K562 (cell line): ENCODE results near the gene KIF20B. TPM values are rescaled to one million over a fixed set of nuclear protein-coding genes. Genes with fewer than 3 reads are reported as not detected.

Source experiments
- ATAC-seq: fragments of 200-7000 bp; cut with Tn5 transposase; 3 replicates; pipeline ENCODE4 v1.9.1; 2020; ENCODE audit warnings: moderate library complexity
- BruUV-seq: library from RNA; stranded (reverse); fragments of 400-500 nt; replicated peaks from 2 replicates; lab custom pipeline; 2021; lab: Mats Ljungman, UMichigan
- CTCF ChIA-PET: fragments of 300-600 bp; formaldehyde crosslinking; extraction: SDS; loops from one replicate; lab custom pipeline; 2021; ENCODE audit warnings: low intra/inter-chr PET ratio; lab: Yijun Ruan, JAX
- POLR2A ChIA-PET: fragments of 300-600, 350-650 bp; sonication (Branson Sonifier 250); formaldehyde crosslinking; extraction: SDS; loops from one replicate; lab custom pipeline; 2021; ENCODE audit warnings: antibody characterized with exemption, inconsistent platforms; lab: Yijun Ruan, JAX
- DNase-seq, 4 experiments: peaks; one replicate each; pipeline versions ENCODE4 v3.0.0 to v3.0.0-alpha.2; 2011 to 2018; ENCODE audit warnings: low spot score in 3 of 4, mixed read lengths in 3 of 4; ENCODE audit errors: extremely low read depth in 1 of 4
- FAIRE-seq: peaks from 2 replicates; lab custom pipeline; 2011; peaks lifted over from hg19 to GRCh38; lab: Jason Lieb, UNC
- H2AFZ ChIP-seq: 2 replicates; pipeline ENCODE4 v1.6.0; 2011; ENCODE audit warnings: low read depth, low read length, control low read depth, inconsistent platforms
- H3K27ac ChIP-seq: fragments of 200-600 bp; 3 replicates; pipeline ENCODE4 v1.8.0; 2011; ENCODE audit warnings: low read depth, mild to moderate bottlenecking, control low read depth, inconsistent platforms, low read length, moderate library complexity, mixed read lengths; ENCODE audit errors: extremely low read depth
- H3K27me3 ChIP-seq, 2 experiments: fragments of 300-600 bp in 1 of 2; 2 replicates in 1 of 2; 3 replicates in 1 of 2; pipeline versions ENCODE4 v1.6.0 to v1.8.0; 2011; ENCODE audit warnings: inconsistent platforms in 2 of 2, low read length in 2 of 2, mild to moderate bottlenecking in 1 of 2, mixed read lengths in 1 of 2, moderate library complexity in 1 of 2; ENCODE audit not compliant: control insufficient read depth in 2 of 2, insufficient read depth in 2 of 2
- H3K36me3 ChIP-seq: fragments of 300-600 bp; 3 replicates; pipeline ENCODE4 v1.8.0; 2011; ENCODE audit warnings: mild to moderate bottlenecking, low read length, inconsistent platforms; ENCODE audit not compliant: control insufficient read depth, insufficient read depth
- H3K4me1 ChIP-seq, 2 experiments: fragments of 200-600 bp in 1 of 2; replicated peaks in 1 of 2; 2 replicates in 1 of 2; 3 replicates in 1 of 2; pipeline versions ENCODE4 v1.5.1 to v1.8.0; 2011; ENCODE audit warnings: inconsistent platforms in 2 of 2, low read length in 2 of 2, mild to moderate bottlenecking in 1 of 2, mixed read lengths in 1 of 2, moderate library complexity in 1 of 2; ENCODE audit not compliant: control insufficient read depth in 2 of 2, insufficient read depth in 2 of 2
- H3K4me2 ChIP-seq: 2 replicates; pipeline ENCODE4 v1.6.1; 2011; ENCODE audit warnings: low read length, control low read depth, inconsistent platforms, mixed read lengths; ENCODE audit not compliant: insufficient read depth
- H3K4me3 ChIP-seq: fragments of 200-600 bp; sonication (generic), shearing (Covaris generic); 2 replicates; pipeline ENCODE4 v1.5.1; 2016; ENCODE audit warnings: control low read depth, inconsistent platforms
- H3K79me2 ChIP-seq: fragments of 200-600 bp; 3 replicates; pipeline ENCODE4 v1.8.0; 2011; ENCODE audit warnings: low read length, inconsistent platforms; ENCODE audit not compliant: control insufficient read depth, insufficient read depth
- H3K9ac ChIP-seq, 2 experiments: 2 replicates each; pipeline versions ENCODE4 v1.6.0 to v1.6.1; 2011; ENCODE audit warnings: low read depth in 2 of 2, low read length in 2 of 2, control low read depth in 1 of 2, inconsistent platforms in 1 of 2, mild to moderate bottlenecking in 1 of 2, mixed read lengths in 1 of 2; ENCODE audit not compliant: insufficient read depth in 1 of 2
- H3K9me1 ChIP-seq: one replicate; pipeline ENCODE4 v1.6.0; 2011; ENCODE audit warnings: inconsistent platforms, mild to moderate bottlenecking, low read length, moderate library complexity; ENCODE audit not compliant: control insufficient read depth, insufficient read depth
- H3K9me3 ChIP-seq: replicated peaks from 2 replicates; pipeline ENCODE4 v1.5.1; 2011; ENCODE audit warnings: low read depth, low read length, inconsistent platforms; ENCODE audit not compliant: control insufficient read depth, insufficient read depth
- H4K20me1 ChIP-seq: replicated peaks from 2 replicates; pipeline ENCODE4 v1.6.1; 2011; ENCODE audit warnings: low read length, inconsistent platforms, mixed read lengths; ENCODE audit not compliant: control insufficient read depth, insufficient read depth
- ARID2 ChIP-seq: fragments of 450-650 bp; IDR thresholded peaks from 2 replicates; pipeline ENCODE4 v1.6.1; 2017; ENCODE audit warnings: antibody characterized with exemption, mild to moderate bottlenecking
- CHD4 ChIP-seq: fragments of 200-600 bp; sonication (generic); IDR thresholded peaks from 3 replicates; pipeline ENCODE4 v1.6.1; 2012; ENCODE audit warnings: low read depth, mild to moderate bottlenecking, mixed read lengths, low read length, inconsistent platforms; ENCODE audit not compliant: insufficient read depth, insufficient replicate concordance, poor library complexity, severe bottlenecking
- CREBBP ChIP-seq: IDR thresholded peaks from one replicate; pipeline ENCODE4 v1.6.1; 2012; ENCODE audit warnings: low read depth, mild to moderate bottlenecking, control low read depth, inconsistent platforms, low read length
- KDM4B ChIP-seq, 2 experiments: fragments of 450-650 bp in 1 of 2; sonication (generic) in 1 of 2; IDR thresholded peaks; 2 replicates each; pipeline ENCODE4 v1.6.1; 2016 to 2017; ENCODE audit warnings: borderline replicate concordance in 2 of 2, antibody characterized with exemption in 1 of 2, low read depth in 1 of 2, mild to moderate bottlenecking in 1 of 2
- KLF16 ChIP-seq: IDR thresholded peaks from 2 replicates; pipeline ENCODE4 v1.6.1; 2016; ENCODE audit warnings: antibody characterized with exemption
- MYNN ChIP-seq, 2 experiments: sonication (generic); formaldehyde crosslinking in 1 of 2; IDR thresholded peaks; 2 replicates each; pipeline versions ENCODE4 v1.5.0 to v1.6.1; 2016 to 2020; ENCODE audit warnings: antibody characterized with exemption in 1 of 2, missing genetic modification reagents in 1 of 2
- OTX1 ChIP-seq: fragments of 450-650 bp; formaldehyde crosslinking; IDR thresholded peaks from 2 replicates; pipeline ENCODE4 v1.4.0; 2022; ENCODE audit warnings: mild to moderate bottlenecking
- PATZ1 ChIP-seq: fragments of 250-450 bp; sonication (Bioruptor Pico); IDR thresholded peaks from 2 replicates; pipeline ENCODE4 v1.5.0; 2020; ENCODE audit warnings: mild to moderate bottlenecking, borderline replicate concordance
- POLR2G ChIP-seq: fragments of 200-400 bp; formaldehyde crosslinking; IDR thresholded peaks from 2 replicates; pipeline ENCODE4 v1.6.1; 2017; ENCODE audit warnings: low read depth, mild to moderate bottlenecking, antibody characterized with exemption, low read length, moderate library complexity
- POLR3G ChIP-seq: IDR thresholded peaks from 2 replicates; pipeline ENCODE4 v1.6.1; 2011; ENCODE audit not compliant: insufficient read length, insufficient replicate concordance; ENCODE audit errors: extremely low read depth
- RAD51 ChIP-seq: fragments of 450-650 bp; IDR thresholded peaks from 2 replicates; pipeline ENCODE4 v1.7.1; 2016; ENCODE audit warnings: low read depth, mild to moderate bottlenecking, borderline replicate concordance
- THRAP3 ChIP-seq: fragments of 450-650 bp; IDR thresholded peaks from 2 replicates; pipeline ENCODE4 v1.6.1; 2016; ENCODE audit warnings: mild to moderate bottlenecking, inconsistent platforms, borderline replicate concordance
- ZBTB9 ChIP-seq: fragments of 450-650 bp; formaldehyde crosslinking; IDR thresholded peaks from 2 replicates; pipeline ENCODE4 v1.4.0; 2020; ENCODE audit warnings: mild to moderate bottlenecking, moderate library complexity
- ZNF134 ChIP-seq: fragments of 250-450 bp; sonication (Bioruptor Pico); conservative IDR thresholded peaks from 2 replicates; pipeline ENCODE4 v1.4.0; 2020
- ZNF644 ChIP-seq: fragments of 200-800 bp; sonication (Bioruptor generic); IDR thresholded peaks from 2 replicates; pipeline ENCODE4 v1.6.1; 2016; ENCODE audit warnings: low read depth, missing genetic modification characterization, missing compliant biosample characterization
- ZNF76 ChIP-seq: fragments of 250-450 bp; sonication (Bioruptor Pico); IDR thresholded peaks from 2 replicates; pipeline ENCODE4 v1.4.0; 2020; ENCODE audit warnings: mild to moderate bottlenecking, moderate library complexity, borderline replicate concordance
- WGBS: fragments of 100-300 bp; shearing (Covaris generic); methylation state at CpG from one replicate; pipeline ENCODE4 v1.1.6; 2016; ENCODE audit warnings: low coverage, mixed read lengths; ENCODE audit not compliant: insufficient coverage; ENCODE audit errors: missing lambda C conversion rate; 5-methylcytosine and 5-hydroxymethylcytosine counted together
- in situ Hi-C: fragments of 300-500 bp; cut with MboI; formaldehyde crosslinking; loops from 4 replicates; pipeline ENCODE4 v1.15.0; 2018; ENCODE audit warnings: inconsistent platforms, mixed read lengths
- intact Hi-C: fragments of 100-400 bp; cut with micrococcal nuclease; formaldehyde crosslinking; loops from 2 replicates; pipeline ENCODE4 v1.14.2; 2022
- polyA plus RNA-seq, 8 experiments: library from polyadenylated mRNA; depleted of rRNA in 4 of 8; stranded (reverse) in 5 of 8; unstranded in 3 of 8; fragments of >200 nt; fragmentation: Nextera tagmentation in 2 of 8; fragmentation: Illumina TruSeq in 1 of 8; extraction: Ambion mirVana in 2 of 8; extraction: Trizol in 1 of 8; gene quantifications; 2 replicates each; pipeline versions ENCODE4 v1.2.1 to v1.2.3, GENCODE V29; 2011 to 2014; ENCODE audit warnings: inconsistent platforms in 1 of 8, missing spikeins in 1 of 8
- total RNA-seq, 7 experiments: library from RNA; depleted of rRNA in 6 of 7; stranded (reverse); fragments of >200 nt in 6 of 7; fragmentation: Illumina TruSeq in 2 of 7; extraction: Trizol in 2 of 7; gene quantifications; 2 replicates each; pipeline versions ENCODE4 v1.2.1 to v1.2.3, GENCODE V29; 2011 to 2021; ENCODE audit warnings: low replicate concordance in 1 of 7

The KIF20B gene
- total and polyA plus RNA-seq, 9 of the 15 experiments (the other 6 are each of a cell fraction or from before 2014, with no cell fraction given): 18.6 to 56.5 (median 32.9) TPM

- Histone ChIP-seq H3K36me3 (peaks cover 72% of the 10 kb centered on the region), H3K9me3 (no peaks in the 10 kb centered on the region), H3K9ac (no peak overlapping the region), H3K4me3 (no peak overlapping the region), H2AFZ (no peak overlapping the region), H4K20me1 (no peaks in the 10 kb centered on the region), H3K27ac (no peak overlapping the region), H3K9me1 (no peaks in the 10 kb centered on the region), H3K79me2 (no peaks in the 10 kb centered on the region), H3K27me3 (no peaks in the 10 kb centered on the region), H3K4me1 (no peaks in the 10 kb centered on the region)
- ChIA-PET CTCF (no interaction called here), POLR2A (interaction anchor here (1.0 kb wide), 1 partner anchor 12 kb away, joined by 3 read pairs; no protein-coding TSS in a partner anchor)
- DNase-seq: no peak
- FAIRE-seq: no peak
- no peak for ATAC-seq
- intact Hi-C loops (no loop called here), in situ Hi-C loops (no loop called here)
- no TSS peak for BruUV-seq
- TF ChIP-seq CREBBP (no peak), KLF16 (no peak), ZBTB9 (CRISPR knock-in tag) (no peak), POLR3G (no peak), MYNN (IDR thresholded peaks at IDR 0.05) (no peak), MYNN (CRISPR knock-in tag; IDR thresholded peaks at IDR 0.05) (no peak), ZNF644 (no peak), ZNF134 (CRISPR knock-in tag) (no peak), PATZ1 (CRISPR knock-in tag) (no peak), CHD4 (no peak), RAD51 (no peak), OTX1 (no peak), ARID2 (no peak), POLR2G (no peak), THRAP3 (no peak), KDM4B (IDR thresholded peaks at IDR 0.05; ENCODE audit: borderline replicate concordance in 2 of 2, low read depth in 1 of 2) (no peak), ZNF76 (CRISPR knock-in tag) (no peak)
- TF ChIP-seq, all 486 proteins: peak for 0
- no peak overlapping the region for H3K4me2 ChIP-seq
- 71% methylated on average over 2 of the region's 2 CpGs for WGBS
These were observed 54.0 kb downstream of the KIF20B start for GRCh38 chr10:89755374-89755773.
